NK-92 (cell line): ENCODE measurements around the gene PHEX.

Source experiments
- DNase-seq: peaks from one replicate; lab custom pipeline; 2025; ENCODE audit not compliant: unreplicated experiment; lab: John Stamatoyannopoulos, UW

Gene PHEX

GRCh38 chrX:22147214-22147613 lies 115.1 kb downstream of the PHEX start:
- no peak for DNase-seq

GRCh38 chrX:22147942-22148341 lies 115.8 kb downstream of the PHEX start:
- no peak for DNase-seq

- no peak for DNase-seq
These were observed 116.4 kb downstream of the PHEX start for GRCh38 chrX:22148565-22148964.

GRCh38 chrX:22150371-22150770 lies 118.2 kb downstream of the PHEX start:
- DNase-seq, result no peak

- no peak for DNase-seq
These were observed 123.0 kb downstream of the PHEX start for GRCh38 chrX:22155126-22155525.

- no peak for DNase-seq
These were observed 126.9 kb downstream of the PHEX start for GRCh38 chrX:22159071-22159470.

GRCh38 chrX:22163326-22163725 lies 131.2 kb downstream of the PHEX start:
- DNase-seq, result no peak

- DNase-seq, result no peak
These were observed 132.8 kb downstream of the PHEX start for GRCh38 chrX:22164770-22165388.

- no peak for DNase-seq
These were observed 133.8 kb downstream of the PHEX start for GRCh38 chrX:22165732-22166457.

- DNase-seq, result no peak
These were observed 139.3 kb downstream of the PHEX start for GRCh38 chrX:22171287-22172060.

- DNase-seq, result no peak
These were observed 141.8 kb downstream of the PHEX start for GRCh38 chrX:22173966-22174365.

GRCh38 chrX:22177950-22178515 lies 145.9 kb downstream of the PHEX start:
- DNase-seq, result no peak

- no peak for DNase-seq
These were observed 152.0 kb downstream of the PHEX start for GRCh38 chrX:22184096-22184495.

GRCh38 chrX:22186165-22186564 lies 154.0 kb downstream of the PHEX start:
- no peak for DNase-seq

GRCh38 chrX:22192419-22193060 lies 160.4 kb downstream of the PHEX start:
- DNase-seq, result no peak

GRCh38 chrX:22193851-22194659 lies 161.9 kb downstream of the PHEX start:
- no peak for DNase-seq

- no peak for DNase-seq
These were observed 162.5 kb downstream of the PHEX start for GRCh38 chrX:22194660-22194945.

- no peak for DNase-seq
These were observed 164.0 kb downstream of the PHEX start for GRCh38 chrX:22196149-22196548.

- no peak for DNase-seq
These were observed 170.1 kb downstream of the PHEX start for GRCh38 chrX:22202251-22202650.

GRCh38 chrX:22203186-22203585 lies 171.1 kb downstream of the PHEX start:
- DNase-seq, result no peak

GRCh38 chrX:22206781-22207180 lies 174.7 kb downstream of the PHEX start:
- no peak for DNase-seq
